NK-92 treated with Interleukin-12 subunit alpha and Interleukin-12 subunit beta, amount 100 ng/mL, for 24 hours (cell line): ENCODE data around the gene ACER3.
"Not testable (repeated sequence)": the region's sequence is repeated elsewhere in the genome, so short reads cannot be mapped to it uniquely, and the experiment has no call there.

Experiments used
- DNase-seq: peaks from one replicate; lab custom pipeline; 2025; lab: John Stamatoyannopoulos, UW

The ACER3 gene

GRCh38 chr11:77058900-77059299 lies 198.2 kb downstream of the ACER3 start:
- no peak for DNase-seq

GRCh38 chr11:77059806-77060205 lies 199.1 kb downstream of the ACER3 start:
- no peak for DNase-seq

GRCh38 chr11:77060234-77060633 lies 199.5 kb downstream of the ACER3 start:
- DNase-seq: no peak

- DNase-seq: not testable (repeated sequence)
Observed at GRCh38 chr11:77061258-77061657, 200.5 kb downstream of the ACER3 start.

GRCh38 chr11:77062924-77063323 lies 202.2 kb downstream of the ACER3 start:
- no peak for DNase-seq

- DNase-seq: no peak
Observed at GRCh38 chr11:77063407-77063806, 202.7 kb downstream of the ACER3 start.

GRCh38 chr11:77063861-77064260 lies 203.1 kb downstream of the ACER3 start:
- no peak for DNase-seq

- DNase-seq: no peak
Observed at GRCh38 chr11:77064648-77065217, 204.0 kb downstream of the ACER3 start.

GRCh38 chr11:77065878-77066228 lies 205.1 kb downstream of the ACER3 start:
- DNase-seq: no peak

- no peak for DNase-seq
Observed at GRCh38 chr11:77066229-77067042, 205.7 kb downstream of the ACER3 start, which contains the start of gene CAPN5. Gene CAPN5 (plus strand): TSS chr11:77066971. CDS start chr11:77084887, 17,916 bp downstream.

GRCh38 chr11:77067861-77068443 lies 207.2 kb downstream of the ACER3 start:
- no peak for DNase-seq

GRCh38 chr11:77068457-77069335 lies 208.0 kb downstream of the ACER3 start:
- DNase-seq: no peak

GRCh38 chr11:77069336-77069968 lies 208.7 kb downstream of the ACER3 start:
- no peak for DNase-seq

- no peak for DNase-seq
Observed at GRCh38 chr11:77069969-77070582, 209.4 kb downstream of the ACER3 start.

GRCh38 chr11:77071077-77071476 lies 210.4 kb downstream of the ACER3 start:
- DNase-seq: no peak

GRCh38 chr11:77071671-77072605 lies 211.2 kb downstream of the ACER3 start:
- DNase-seq: peak; percentile 19

GRCh38 chr11:77072851-77073327 lies 212.2 kb downstream of the ACER3 start:
- peak; percentile 67 for DNase-seq

GRCh38 chr11:77073328-77074001 lies 212.7 kb downstream of the ACER3 start:
- DNase-seq: no peak

GRCh38 chr11:77074205-77074604 lies 213.5 kb downstream of the ACER3 start:
- no peak for DNase-seq
